ENCODE data around the gene INO80B.

GRCh38 chr2:74458938-74459363 is 4.1 kb downstream of the INO80B start:
- TF ChIP-seq CTCF (IDR thresholded peaks at IDR 0.05): no peak
- no peak for TF ChIP-seq POLR2A (IDR thresholded peaks at IDR 0.05)
- no peak for TF ChIP-seq POLR2AphosphoS5 (IDR thresholded peaks at IDR 0.05)
- TF ChIP-seq EP300 (IDR thresholded peaks at IDR 0.05): no peak
